RCC 7860 (cell line): Measurements from ENCODE around the gene P2RX2.

ENCODE experiments used
- DNase-seq: peaks from one replicate; pipeline ENCODE4 v3.0.0-alpha.2; 2015; ENCODE audit warnings: low spot score
- FAIRE-seq: peaks from 2 replicates; lab custom pipeline; 2012; peaks lifted over from hg19 to GRCh38; lab: Jason Lieb, UNC

Gene P2RX2

DNA sequence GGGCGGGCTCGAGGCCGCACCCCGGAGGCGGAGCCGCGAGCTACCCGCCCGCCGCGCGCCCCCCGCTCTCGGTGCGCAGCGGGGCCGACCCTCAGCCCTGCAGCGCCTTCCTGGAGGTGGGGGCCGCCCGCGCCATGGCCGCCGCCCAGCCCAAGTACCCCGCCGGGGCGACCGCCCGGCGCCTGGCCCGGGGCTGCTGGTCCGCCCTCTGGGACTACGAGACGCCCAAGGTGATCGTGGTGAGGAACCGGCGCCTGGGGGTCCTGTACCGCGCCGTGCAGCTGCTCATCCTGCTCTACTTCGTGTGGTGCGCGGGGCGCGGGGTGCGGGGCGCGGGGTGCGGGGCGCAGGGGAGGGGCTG lies at the start of gene P2RX2:
P2RX2 (plus strand) TSS at position 94 of the 361 bp plus-strand sequence; CDS start at position 135, 41 bp downstream.
- FAIRE-seq = no peak

DNA sequence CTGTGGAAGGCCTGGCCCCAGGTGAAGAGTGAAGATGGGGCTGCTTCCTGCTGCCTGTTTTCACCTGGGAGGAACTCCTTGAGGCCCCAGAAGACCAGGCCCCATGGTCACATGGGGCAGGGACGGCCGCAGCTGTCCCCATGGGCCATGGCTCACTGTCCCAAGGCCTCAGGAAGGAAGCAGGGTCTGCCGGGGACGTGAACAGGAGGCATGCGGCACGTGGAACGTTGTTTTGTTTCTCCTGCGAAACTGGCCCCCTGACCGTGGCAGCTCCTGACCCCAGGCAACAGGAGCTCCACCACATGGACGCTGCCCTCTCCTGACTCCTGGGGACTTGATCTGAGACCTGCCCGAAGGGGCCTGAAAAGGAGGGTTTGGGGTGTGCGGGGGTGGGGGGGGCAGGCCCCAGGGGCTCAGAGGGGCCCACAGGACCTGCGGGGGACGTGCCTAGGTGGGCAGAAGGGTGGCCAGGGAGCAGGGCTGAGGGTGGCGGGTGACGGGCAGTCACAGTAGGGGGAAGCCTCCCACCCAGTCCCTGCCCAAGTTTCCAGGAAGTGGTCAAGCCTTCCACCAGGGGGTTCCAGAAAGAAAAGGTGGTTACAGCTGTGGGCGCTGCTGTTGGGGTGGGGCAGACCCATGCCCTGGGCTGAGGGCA lies 49.6 kb upstream of the P2RX2 start:
- DNase-seq (no peak), FAIRE-seq (no peak)

More for the DNA sequence above, at the start of gene P2RX2:
- DNase-seq = no peak

DNA sequence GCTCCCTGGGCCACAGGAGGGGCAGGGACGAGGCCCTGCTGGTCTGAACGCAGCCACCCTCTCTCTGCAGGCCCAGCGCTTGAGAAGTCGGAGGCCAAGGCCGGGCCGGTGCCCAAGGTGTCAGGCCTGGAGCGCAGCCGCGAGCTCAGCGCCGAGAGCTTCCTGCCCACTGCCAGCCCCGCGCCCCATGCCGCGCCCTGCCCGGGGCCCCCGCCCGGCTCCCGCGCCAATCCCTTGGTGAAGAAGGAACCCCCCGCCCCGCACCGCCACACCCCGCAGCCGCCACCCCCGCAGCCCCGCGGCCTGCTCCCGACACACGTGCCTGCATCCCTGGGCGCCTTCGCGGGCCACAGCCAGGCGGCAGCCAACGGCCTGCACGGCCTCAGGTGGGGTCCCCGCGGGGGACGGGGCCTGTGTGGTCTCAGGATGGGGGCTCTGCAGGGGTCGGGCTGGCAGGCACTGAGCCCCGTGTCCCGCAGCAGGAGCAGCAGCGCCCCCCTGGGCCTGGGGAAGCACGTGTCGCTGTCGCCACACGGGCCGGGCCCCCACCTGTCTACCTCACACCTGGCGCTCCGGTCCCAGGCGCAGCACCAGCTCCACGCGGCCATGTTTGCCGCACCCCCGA lies 48.6 kb upstream of the P2RX2 start:
- no peak for DNase-seq
- FAIRE-seq = no peak

DNA sequence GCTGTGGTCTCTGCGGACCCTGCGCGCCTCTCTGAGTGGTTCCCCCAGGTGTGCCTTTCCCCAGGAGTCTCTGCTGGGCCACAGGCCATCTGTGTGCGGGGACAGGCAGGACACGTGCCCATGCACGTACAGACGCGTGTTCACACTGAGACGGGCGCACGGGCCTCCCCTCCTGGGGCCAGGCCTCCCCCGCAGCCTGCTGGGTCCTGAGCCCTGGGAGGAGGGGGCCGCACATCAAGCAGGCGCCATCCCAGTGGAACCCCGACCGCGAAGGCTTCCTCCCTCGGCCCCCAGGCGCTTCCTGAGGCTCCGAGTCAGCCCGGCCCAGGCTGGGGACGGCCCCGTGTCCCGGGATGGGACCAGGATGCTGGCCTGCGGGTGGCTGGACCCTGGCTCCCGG lies 47.9 kb upstream of the P2RX2 start:
- FAIRE-seq = no peak
- DNase-seq = no peak

DNA sequence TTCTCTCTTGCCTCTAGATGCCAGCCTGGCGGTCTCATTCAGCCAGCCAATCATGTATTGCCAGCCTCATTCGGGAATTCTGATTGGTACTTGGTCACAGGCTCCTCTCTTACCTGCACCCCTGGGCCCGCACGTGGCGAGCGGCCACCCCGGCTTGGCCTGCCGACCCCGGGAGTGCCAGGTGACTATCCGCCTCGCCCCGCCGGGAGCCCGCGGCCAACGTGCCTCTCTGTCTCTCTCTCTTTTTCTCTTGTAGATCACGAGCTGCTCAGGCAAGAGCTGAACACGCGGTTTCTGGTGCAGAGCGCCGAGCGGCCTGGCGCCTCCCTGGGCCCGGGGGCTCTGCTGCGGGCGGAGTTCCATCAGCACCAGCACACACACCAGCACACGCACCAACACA lies 47.5 kb upstream of the P2RX2 start:
- no peak for FAIRE-seq
- DNase-seq = no peak

DNA sequence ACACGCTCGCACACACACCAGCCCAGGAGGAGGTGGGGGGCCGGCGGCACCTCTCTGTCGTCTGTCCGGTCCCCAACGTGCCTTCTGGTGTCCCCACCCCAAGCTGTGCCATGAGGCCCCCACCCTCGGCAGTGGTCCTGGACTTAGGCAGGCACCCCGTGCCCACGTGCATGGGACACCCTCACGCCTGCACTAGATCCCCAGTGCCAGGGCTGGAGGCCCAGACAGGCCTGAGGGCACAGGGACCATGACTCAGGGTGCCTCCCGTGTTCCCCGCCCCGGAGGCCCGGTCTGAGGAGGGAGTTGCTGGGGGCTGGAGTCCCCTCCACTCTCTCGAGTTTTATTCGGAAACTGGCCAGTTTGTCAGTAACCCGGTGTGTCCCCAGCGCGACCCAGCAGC lies 47.0 kb upstream of the P2RX2 start:
- FAIRE-seq (no peak), DNase-seq (no peak)

DNA sequence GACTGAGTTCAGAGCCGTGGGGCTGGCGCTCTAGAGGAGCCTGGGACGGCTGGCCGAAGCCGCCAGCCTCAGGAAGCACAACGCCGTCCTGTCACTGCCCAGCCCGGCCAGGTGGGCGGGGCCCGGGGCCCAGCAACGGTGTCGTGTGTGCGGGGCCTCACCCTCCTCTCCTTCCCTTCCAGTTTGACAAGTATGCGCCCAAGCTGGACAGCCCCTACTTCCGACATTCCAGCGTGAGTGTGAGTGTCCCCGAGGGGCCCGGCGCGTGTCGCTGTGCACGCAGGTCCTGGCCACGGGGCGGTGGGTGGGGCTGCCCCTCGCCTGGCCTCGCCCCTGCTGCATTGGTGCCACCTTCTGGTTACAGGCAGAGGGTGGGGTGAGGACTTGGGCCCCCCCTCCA lies 46.5 kb upstream of the P2RX2 start:
- DNase-seq (no peak), FAIRE-seq (no peak)

DNA sequence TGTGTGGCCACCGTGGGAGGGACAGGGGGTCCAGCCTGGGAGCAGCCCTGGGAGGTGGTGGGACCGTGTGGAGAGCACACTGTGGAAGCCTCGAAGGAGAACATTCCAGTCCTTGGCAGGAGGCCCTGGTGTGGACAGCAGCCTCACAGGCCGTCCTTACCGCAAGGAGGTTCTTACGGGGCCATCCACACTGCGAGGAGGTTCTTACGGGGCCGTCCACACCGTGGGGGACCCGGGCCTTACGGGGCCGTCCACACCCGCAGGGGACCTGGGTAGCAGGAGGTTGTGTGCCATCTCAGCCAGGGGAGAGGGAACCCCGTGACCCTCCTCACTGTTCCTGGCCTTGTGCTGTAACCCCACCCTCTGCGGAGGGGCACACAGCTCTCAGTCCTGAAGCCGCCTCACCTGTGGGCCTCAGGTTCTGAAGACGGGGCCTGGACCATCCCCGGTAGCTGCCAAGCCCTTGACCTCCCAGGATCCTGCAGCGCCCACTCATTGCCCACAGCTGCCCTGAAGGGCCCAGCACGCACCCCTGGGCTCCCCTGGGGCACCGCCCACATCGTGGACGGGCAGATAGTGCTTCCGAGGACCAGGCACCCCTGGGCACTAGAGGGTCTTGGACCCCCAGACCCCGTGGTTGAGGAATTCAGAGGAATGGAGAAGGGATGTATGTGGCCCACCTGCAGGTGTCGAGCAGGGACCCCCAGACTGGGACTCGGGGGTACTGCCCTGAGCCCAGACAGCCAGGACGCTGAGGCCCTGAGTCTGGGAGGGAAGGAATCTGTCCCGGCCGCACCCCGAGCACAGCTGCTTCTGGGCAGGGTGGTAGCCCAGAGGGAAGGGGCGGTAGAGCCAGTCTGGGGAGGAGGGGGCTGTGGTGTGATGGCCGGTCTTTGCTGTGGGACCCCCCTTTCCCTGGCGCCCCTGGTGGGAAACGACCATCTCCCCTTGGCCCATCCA lies 45.5 kb upstream of the P2RX2 start:
- DNase-seq (no peak), FAIRE-seq (no peak)

DNA sequence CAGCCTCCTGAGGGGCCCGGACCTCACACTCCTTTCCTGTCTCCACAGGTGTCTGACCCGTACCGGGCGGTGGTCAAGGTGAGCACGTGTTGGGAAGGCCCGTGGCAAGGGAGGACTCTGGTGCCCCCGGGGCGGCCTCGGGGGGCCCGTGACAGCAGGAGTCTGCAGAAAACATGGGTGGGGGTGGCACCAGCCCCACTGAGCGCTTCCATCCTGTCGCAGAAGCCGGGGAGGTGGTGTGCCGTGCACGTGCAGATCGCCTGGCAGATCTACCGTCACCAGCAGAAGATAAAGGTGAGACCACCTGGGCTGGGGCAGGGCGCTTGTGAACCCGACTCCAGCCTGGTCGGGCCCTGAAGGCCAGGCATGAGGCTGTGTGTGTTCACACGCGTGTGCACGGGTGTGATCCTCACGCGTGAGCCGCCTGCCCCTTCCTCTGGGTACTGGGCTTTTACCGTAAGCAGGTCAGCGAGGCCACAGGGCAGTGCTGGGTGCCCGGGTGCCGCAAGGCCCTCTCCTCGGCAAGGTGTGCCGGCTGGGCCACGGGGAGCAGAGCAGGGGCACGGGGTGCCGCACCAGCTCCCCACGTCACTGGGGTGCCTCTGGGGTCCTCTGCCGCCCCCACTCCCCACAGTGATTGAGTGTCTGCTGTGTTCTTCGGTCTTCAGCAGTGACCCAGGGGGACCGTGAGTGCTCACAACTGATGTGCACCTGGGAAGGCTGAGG lies 44.1 kb upstream of the P2RX2 start:
- FAIRE-seq (no peak), DNase-seq (no peak)

DNA sequence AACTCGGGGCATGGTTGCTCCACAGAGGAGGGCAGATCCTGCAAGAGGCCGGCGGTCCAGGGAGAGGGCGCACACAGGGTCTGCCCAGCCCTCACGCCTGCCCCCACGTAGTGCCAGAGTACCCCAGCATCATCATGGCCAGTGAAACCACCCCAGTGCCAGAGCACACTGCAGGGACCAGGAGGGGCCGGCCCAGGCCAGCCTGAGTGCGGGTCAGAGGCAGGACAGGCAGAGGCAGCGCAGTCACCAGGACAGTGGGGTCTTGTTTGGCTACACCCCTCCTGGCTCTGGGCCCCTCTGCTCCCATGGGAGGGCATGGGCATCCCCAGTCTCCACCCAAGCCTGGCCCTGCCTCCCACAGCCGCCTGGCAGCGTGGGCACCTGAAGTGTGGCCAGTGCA lies 42.9 kb upstream of the P2RX2 start:
- FAIRE-seq = no peak
- no peak for DNase-seq

DNA sequence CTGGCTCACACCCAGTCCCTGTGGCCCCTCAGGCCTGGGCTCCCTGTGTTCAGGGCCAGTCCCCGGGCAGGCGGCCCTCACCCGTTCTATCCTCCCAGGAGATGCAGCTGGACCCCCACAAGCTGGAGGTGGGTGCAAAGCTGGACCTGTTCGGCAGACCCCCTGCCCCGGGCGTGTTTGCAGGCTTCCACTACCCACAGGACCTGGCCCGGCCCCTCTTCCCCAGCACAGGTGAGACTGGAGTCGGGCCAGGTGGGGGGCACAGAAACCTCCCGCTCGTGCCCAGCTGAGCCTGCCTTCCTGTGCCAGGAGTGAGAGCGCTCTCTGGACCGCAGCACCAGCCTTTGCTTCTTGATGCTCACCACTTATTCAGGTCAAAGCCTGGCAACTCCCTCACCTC lies 41.9 kb upstream of the P2RX2 start:
- no peak for DNase-seq
- FAIRE-seq = no peak

DNA sequence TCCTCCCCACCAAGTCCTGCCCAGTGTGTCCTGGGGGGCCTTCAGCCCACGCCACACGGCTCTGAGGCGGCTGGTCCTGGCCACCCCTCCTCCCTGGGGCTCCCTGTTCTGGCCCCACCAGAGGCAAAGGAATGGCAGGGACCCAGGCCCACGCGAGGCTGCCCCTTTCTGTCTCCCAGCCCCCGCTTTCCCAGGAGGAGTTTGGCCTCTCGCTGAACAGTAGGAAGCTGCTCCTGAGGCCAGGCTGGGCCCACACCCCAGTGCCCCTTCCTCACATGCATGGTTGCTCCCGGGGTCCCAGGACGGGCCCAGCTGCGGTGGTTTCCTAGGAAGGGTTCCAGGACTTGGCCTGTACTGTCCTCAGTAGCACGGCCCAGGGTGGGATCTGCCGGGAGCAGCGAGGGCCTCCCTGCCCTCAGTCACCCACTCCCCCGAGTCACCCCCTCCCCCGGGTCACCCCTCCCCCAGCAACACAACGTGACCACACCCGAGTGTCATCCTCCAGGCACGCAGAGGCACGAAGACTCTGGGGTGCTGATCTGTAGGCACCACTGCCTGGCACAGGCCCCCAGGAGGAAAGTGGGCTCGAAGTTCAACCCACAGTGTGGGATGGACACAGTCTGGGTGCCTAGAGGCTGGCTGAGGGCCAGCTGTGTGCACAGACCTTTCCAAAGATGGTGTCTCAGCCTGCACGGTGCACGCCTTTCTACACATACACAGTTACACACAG lies 41.2 kb upstream of the P2RX2 start:
- DNase-seq = no peak
- no peak for FAIRE-seq

DNA sequence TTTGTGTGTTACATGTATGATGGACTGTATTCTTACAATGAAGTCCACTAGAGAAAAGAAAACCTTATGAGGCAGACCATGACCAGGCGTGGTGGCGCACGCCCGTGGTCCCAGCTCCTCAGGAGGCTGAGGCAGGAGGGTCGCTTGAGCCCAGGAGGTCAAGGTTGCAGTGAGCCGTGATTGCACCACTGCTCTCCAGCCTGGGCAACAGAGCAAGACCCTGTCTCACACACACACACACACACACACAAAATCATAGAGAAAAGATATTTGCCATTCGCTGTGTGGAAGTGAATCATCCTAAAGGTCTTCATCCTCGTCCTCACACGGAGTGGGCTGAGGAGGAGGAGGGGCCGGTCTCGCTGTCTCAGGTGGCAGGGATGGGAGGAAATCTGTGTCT lies 40.5 kb upstream of the P2RX2 start:
- DNase-seq (no peak), FAIRE-seq (no peak)

DNA sequence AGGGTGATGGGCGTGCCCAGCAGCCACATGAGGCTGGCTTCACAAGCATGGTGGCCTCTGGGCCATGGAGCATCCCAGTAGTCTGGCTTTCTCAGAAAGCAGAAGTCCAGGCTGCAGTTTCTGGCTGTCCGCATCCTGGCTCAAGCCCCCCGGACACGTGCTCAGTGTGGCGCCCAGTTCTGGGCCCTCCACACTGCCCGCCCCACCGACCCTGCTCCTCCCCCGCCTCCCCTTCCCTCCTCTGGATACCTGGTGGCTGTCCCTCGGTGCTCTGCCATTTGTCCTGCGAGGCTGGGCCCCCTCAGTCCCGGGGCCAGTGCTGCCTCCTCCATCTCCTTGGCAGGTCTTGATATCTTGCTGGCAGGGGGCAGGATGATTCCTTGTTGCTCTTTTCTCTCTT lies 39.8 kb upstream of the P2RX2 start:
- DNase-seq (no peak), FAIRE-seq (no peak)

DNA sequence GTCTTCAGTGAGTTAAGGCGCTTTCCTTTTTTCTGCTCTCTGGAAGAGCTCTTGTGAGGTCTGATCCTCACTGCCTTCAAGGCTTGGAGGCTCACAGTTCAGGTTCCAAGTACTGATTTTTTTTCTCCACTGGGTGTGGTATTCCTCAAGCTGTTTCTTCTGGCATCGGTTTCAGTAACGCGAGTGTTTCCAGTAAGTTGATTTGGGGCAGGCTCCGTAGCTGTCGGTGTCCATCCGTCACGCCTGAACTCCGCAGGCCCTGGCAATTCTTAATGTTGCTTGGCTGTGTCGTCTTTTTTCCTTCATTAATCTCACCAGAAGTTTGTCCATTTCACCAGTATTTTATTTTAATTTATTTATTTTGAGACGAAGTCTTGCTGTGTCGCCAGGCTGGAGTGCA lies 38.8 kb upstream of the P2RX2 start:
- FAIRE-seq = no peak
- no peak for DNase-seq

DNA sequence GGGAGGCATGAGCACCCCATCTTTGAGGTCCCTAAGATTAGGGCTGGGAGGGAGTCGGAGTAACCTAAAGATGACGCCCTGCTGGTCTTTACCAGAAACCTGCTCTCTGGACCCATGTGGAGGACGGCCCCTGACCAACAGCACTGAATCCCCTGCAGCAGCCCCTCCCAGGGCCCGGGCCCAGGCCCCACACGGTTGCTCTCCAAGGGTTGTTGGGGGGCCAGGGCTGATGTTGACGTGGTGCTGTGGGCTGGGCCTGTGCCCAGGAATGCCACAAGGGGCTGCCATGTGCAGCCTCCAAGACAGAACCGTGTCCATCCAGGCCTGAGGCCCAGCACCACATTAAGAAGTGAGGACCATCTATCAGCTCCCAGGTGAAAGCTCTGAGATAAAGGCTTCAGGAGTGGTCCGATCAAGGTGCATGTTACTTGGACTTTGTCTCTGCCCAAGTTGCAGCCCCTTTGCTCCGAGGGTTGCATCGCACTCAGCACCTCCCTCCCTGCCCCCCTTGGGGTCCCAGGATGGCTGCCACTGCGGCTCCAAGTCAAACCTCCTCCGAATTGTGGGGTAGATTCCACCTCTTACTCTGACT lies 37.8 kb upstream of the P2RX2 start:
- FAIRE-seq (no peak), DNase-seq (no peak)

DNA sequence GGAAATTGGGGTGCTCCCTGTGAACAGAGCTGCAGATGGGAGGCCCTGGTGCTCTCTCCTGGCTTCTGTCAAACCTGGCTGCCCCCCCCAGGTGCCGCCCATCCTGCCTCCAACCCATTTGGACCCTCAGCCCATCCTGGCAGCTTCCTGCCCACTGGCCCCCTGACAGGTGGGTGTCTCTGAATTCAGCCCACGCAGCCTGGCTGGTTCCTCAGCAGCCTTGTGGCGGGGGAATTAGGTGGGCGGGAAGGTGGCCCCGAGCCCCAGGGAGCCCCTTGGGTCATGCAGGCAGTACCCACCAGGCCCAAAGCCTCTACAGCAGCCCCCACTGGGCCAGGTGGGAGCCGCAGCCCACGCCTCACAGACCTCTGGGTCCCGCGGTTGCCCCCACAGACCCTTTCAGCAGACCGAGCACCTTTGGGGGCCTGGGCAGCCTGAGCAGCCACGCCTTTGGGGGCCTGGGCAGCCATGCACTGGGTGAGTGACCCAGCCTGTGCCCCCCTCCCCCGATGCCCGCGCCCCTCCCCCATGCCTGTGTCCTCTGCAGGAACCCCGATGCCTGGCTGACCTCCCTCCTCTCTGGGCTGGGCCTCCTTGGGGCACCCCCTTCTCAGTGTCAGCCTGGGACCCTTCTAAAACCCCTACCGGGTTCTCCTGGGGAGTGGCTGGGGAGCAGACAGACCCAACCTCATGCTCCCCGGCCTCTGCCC lies 37.1 kb upstream of the P2RX2 start:
- DNase-seq (no peak), FAIRE-seq (no peak)

DNA sequence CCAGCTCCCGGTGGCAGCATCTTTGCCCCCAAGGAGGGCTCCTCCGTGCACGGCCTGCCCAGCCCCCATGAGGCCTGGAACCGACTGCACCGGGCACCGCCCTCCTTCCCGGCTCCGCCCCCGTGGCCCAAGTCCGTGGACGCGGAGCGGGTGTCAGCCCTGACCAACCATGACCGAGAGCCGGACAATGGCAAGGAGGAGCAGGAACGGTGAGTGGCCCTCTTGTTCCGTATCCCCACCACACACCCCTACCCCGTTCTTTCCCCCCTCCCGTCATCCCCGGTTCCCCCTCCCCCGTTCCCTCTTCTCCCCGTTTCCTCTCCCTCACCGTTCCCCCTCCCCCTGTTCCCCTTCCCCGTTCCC lies 36.5 kb upstream of the P2RX2 start:
- FAIRE-seq (no peak), DNase-seq (no peak)

DNA sequence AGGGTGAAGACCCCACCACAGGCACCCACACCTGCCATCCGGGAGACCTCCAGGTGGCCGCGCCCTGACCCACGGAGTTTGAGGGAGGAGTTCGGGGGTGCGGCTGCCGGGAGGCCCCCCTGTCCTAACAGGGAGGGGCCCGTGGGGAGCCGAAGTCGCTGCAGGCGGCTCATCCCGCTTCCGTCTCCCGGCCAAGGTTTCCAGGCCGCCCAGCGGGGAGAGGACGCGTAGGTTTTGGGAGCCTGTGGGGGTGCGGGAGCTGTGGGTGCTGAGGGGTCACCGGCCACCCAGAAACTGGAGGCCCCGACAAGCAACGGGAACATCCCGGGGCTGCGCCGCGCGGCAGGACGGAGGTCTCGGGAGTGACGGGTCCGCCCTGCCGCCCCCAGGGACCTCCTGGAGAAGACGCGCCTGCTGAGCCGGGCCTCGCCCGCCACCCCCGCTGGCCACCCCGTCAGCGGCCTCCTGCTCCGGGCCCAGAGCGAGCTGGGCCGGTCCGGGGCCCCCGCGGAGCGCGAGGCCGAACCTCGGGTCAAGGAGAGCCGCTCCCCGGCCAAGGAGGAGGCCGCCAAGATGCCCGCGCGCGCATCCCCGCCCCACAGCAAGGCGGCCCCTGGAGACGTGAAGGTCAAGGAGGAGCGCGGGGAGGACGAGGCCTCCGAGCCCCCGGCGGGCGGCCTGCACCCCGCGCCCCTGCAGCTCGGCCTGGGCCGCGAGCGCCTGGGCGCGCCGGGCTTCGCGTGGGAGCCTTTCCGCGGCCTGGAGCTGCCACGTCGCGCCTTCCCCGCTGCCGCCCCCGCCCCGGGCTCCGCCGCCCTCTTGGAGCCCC lies 35.8 kb upstream of the P2RX2 start:
- FAIRE-seq = no peak
- no peak for DNase-seq
